Amniotic epithelial cell (primary cell): ENCODE data around the gene DNAJC5G.

Experiments used
- DNase-seq: peaks from one replicate; pipeline ENCODE4 v3.0.0-alpha.2; 2010; ENCODE audit warnings: low read depth

The DNAJC5G gene, protein sequence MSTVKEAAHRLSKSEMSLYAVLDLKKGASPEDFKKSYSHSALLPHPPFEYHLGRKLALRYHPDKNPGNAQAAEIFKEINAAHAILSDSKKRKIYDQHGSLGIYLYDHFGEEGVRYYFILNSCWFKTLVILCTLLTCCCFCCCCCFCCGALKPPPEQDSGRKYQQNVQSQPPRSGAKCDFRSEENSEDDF

GRCh38 chr2:27275211-27276150, at the start of gene DNAJC5G:
Gene DNAJC5G, plus strand, starts transcription at chr2:27275433. Its CDS starts 1,296 bp downstream, at chr2:27276729.
- DNase-seq: no peak

GRCh38 chr2:27225526-27225925, 49.7 kb upstream of the DNAJC5G start:
- no peak for DNase-seq

DNA sequence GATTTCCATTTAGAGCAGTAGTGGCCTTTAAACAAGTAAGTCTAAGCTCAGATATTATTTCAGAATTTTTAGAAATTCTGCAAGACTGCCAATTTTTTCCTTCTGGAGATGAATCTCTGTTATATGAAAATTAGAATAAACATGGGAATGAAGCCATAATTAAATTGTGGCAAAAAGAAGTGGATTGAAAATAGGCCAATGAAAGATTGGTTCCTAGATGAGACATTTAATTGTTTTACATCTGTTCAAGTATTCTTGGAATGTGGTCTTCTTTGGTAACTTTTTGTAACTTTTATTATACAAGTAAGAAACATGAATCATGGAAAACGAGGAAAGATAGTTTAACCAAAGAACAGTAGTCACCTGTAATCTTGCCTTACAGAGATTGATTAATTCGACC, 47.7 kb upstream of the DNAJC5G start:
- no peak for DNase-seq

DNA sequence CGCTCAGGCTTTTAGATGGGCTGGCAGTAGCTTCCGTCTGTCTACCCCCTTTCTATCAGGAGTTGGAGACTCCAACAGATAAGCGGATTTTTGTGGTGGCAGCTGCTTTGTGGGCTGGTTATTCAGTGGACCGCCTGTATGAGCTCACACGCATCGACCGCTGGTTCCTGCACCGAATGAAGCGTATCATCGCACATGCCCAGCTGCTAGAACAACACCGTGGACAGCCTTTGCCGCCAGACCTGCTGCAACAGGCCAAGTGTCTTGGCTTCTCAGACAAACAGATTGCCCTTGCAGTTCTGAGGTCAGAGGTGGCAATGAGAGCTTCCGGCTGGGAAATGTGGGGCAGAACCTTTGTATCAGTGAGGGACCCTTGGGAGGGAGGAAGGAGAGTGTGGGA, 43.3 kb upstream of the DNAJC5G start:
- DNase-seq: no peak

- no peak for DNase-seq
Measured at GRCh38 chr2:27233341-27233740, 41.9 kb upstream of the DNAJC5G start.

DNA sequence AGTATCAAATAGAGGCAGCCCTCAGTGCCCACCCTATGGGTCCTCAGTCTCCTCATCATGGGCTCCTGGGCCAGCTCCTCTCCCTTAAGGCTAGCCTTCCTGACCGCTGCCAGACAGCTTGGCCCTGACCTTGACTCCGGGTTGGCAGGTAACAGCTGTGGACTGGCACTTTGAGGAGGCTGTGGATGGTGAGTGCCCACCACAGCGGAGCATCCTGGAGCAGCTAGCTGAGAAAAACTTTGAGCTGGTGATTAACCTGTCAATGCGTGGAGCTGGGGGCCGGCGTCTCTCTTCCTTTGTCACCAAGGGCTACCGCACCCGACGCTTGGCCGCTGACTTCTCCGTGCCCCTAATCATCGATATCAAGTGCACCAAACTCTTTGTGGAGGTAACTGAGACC, 39.1 kb upstream of the DNAJC5G start:
- DNase-seq: no peak

DNA sequence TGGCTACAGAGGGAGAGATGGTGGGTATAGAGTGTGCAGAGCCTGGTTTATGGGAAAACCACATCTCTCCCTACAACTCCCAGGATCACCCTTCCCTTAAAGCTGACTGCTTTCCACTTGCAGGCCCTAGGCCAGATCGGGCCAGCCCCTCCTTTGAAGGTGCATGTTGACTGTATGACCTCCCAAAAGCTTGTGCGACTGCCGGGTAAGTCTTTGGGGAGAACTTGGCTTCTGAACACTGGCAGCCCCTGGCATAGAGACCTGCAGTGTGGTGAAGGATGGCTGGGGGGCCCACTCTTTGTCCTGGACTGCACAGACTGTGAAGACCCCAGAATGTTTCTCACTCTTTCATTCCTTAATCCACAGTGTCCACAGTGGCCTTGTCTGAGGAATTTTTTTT, 38.6 kb upstream of the DNAJC5G start:
- no peak for DNase-seq

GRCh38 chr2:27237341-27237945, 37.8 kb upstream of the DNAJC5G start:
- DNase-seq: no peak

DNA sequence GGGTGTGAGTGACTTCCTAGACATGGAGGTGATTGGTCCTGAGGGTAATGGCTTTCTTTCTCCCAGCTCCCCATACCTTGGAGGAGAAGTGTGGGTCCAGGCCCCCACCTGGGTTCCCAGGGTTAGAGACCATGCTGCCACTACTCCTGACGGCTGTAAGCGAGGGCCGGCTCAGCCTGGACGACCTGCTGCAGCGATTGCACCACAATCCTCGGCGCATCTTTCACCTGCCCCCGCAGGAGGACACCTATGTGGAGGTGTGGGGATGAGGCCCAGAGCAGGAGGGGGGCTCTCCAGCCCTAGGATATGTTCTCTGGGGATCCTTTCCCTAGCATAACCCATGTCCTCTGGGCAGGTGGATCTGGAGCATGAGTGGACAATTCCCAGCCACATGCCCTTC, 36.3 kb upstream of the DNAJC5G start:
- DNase-seq: no peak

DNA sequence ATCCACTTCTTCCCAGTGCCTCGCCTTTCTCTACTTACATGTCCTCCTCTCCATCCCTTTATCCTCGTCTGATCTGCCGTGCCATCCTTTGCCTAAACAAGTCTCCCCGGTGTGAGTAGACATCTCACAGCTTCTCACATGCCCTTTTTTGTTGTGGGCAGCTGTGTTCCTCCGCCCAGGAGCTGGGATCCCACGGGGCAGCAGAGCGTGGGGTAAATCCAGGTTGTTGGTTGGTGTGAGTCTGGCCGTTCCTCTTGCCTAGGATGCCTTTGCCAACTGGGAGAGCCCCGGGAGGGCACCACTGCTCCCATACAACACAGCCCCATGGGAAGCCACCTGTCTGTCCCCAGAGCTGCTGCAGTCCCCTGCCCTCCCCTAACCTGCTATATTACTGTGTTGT, 34.8 kb upstream of the DNAJC5G start:
- DNase-seq: no peak

DNA sequence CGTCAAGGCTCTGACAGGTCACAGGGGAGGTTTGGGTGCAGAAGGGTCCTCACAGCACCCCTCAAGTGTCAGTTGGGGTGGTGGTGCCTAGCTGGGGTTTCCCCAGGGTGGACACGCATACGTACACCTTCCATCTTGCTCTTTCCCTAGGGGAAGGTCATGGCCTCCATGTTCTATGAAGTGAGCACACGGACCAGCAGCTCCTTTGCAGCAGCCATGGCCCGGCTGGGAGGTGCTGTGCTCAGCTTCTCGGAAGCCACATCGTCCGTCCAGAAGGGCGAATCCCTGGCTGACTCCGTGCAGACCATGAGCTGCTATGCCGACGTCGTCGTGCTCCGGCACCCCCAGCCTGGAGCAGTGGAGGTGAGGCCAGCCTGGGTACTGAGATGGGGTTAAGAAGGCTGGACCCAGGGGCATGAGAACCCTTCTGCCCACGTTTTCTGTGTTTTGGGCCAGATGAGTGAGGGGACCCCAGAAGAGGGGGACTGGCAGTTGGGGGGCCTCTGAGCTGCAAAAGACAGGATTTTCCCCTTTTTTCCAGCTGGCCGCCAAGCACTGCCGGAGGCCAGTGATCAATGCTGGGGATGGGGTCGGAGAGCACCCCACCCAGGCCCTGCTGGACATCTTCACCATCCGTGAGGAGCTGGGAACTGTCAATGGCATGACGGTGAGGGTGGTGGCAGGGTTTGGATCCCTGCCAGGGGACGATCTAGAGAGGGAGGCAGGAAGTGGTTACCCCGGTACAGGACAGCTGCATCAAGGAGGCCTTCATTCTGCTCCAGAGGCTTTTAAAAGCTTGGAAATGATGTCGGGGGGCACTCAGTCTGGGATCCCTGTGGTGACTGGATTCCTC, 33.2 kb upstream of the DNAJC5G start:
- DNase-seq: no peak

DNA sequence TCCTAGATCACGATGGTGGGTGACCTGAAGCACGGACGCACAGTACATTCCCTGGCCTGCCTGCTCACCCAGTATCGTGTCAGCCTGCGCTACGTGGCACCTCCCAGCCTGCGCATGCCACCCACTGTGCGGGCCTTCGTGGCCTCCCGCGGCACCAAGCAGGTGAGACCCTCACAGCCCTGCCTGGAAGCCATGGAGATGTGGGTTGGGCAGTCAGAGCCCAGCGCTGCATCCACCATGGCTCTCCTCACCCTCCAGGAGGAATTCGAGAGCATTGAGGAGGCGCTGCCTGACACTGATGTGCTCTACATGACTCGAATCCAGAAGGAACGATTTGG, 32.6 kb upstream of the DNAJC5G start:
- no peak for DNase-seq

GRCh38 chr2:27243391-27244130, 31.7 kb upstream of the DNAJC5G start:
- peak; percentile 57 for DNase-seq

DNA sequence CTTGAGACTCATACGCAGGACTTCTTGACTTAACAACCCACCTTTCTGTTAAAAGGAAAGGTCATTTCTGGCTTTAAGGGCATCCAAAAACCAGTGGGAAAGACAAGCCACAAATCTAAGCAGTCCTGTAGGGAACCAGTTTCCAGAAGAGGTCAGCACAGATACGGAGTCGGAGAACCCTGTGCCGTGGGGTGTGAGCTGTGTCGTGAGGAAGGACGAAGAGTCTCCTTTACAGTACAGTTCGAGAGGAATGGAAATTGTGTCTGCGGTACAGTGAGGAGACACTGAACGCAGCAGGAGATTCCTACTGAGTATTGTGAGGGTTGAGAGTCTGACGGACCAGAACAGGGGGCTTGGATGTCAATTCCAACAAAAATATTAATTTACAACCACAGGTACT, 30.1 kb upstream of the DNAJC5G start:
- DNase-seq: no peak

- DNase-seq: no peak
Measured at GRCh38 chr2:27245626-27246025, 29.6 kb upstream of the DNAJC5G start.

DNA sequence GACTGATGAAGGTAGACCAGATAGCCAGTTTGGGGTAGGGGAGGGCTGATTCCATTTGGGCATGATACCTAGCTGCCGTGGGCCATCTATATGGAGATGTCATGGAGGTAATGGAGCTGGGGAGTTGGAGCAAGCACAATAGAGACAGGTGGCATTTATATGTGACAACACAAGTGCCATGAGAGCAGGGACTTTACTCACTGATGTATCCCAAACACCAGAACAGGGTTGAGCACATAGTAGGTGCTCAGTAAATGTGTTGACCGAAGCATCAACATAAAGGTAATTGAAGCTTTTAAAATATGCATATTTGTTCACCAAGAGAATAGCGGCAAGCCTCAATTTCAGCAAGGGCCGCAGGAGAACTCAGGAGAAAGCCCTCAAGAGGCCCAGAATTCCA, 27.3 kb upstream of the DNAJC5G start:
- DNase-seq: no peak

DNA sequence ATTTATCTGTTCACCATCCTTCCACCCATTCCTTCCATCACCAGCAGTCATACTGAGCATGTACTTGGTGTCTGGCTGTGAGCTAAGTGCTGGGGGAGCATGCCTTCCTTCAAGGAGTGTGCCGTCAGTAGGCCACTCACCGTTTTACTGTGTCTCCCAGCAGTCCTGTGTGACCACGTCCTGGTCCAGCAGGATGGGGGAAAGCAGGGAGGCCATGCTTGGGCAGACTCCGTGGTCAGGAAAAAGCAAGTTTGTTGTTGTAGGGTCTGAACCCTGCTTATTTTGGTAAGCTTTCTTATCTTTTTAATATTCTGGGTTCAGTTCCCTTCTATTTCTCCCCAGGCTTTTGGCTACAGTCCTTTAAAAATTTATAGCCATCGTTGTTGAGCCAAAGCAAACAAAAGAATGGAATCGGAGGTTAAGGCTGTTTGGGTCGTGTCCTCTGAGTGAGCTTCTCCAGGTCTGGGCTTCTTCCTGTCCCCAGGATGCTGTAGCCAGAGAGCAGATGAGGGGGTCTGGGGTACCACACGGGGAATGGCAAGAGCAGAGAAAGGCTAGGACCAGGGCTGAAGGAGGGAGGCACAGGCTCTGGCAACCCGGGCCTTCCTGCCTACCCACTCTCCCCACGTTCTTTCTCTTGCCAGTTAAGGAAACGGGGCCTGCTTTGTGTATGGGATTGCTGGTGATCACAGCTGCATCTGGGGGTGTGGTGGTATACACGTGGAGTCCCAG, 25.9 kb upstream of the DNAJC5G start:
- DNase-seq: no peak

- peak; percentile 27 for DNase-seq
Measured at GRCh38 chr2:27249891-27250651, 25.2 kb upstream of the DNAJC5G start.

DNA sequence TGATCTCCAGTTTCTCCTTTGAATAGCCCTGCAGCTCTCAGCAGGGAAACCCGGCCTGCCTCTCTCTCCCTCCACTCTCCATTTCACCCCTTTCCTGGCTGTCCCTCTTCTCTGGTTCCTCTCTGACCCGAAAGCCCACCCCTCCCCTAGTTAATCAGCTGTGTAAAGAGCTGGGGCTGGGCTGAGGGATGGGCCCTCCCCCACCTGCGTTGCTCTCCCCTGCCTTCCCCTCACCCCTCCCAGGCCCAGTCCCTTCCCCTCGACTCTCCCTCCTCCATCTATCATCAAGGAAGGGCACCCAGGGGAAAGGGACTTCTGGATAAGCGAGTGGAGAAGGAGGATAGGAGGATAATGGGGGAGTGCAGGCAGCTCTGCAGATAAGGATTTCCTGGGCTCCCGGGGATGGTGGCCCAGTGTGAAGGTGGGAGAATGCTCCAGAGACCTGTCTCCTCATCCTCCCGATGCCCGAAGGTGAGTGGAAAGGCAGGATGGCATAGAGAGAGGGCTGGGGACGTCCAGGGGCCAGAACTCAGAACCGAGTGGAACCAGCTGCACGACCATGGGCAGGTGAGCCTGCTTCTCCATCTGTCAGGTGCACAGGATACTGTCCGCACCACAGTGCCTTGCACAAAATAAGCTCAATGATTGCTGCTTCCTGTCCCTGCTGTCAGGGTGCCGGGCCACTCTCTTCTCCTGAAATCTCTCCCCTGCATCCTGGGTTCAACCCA, 24.4 kb upstream of the DNAJC5G start:
- no peak for DNase-seq
